ENCODE results near the gene VTCN1. TPM values are rescaled to one million over a fixed set of nuclear protein-coding genes. Genes with fewer than 3 reads are reported as not detected.

The VTCN1 gene
- total and polyA plus RNA-seq, 2 of the 8 experiments (the other 6 are each of a cell fraction or from before 2014, with no cell fraction given): 0.32 TPM; not detected in 1

GRCh38 chr1:117208580-117208979 lies 2.1 kb downstream of the VTCN1 start:
- H3K79me2 ChIP-seq (ENCODE audit: control insufficient read depth in 1 of 2, insufficient read depth in 2 of 2, low read length in 2 of 2): no peaks in the 10 kb centered on the region
- no peak overlapping the region for H2BK15ac ChIP-seq (ENCODE audit: low read length)
- no peak for DNase-seq (ENCODE audit: low read depth in 1 of 2, low spot score in 2 of 2)
- H3K56ac ChIP-seq (replicated peaks; ENCODE audit: insufficient read length, low read depth, low read length): no peak overlapping the region
- H4K20me1 ChIP-seq (replicated peaks in 1 of 2; ENCODE audit: control insufficient read depth in 1 of 2, insufficient read depth in 2 of 2, low read length in 2 of 2): no peaks in the 10 kb centered on the region
- H3K4me1 ChIP-seq (replicated peaks in 1 of 4; ENCODE audit: control insufficient read depth in 3 of 4, insufficient read depth in 4 of 4, low read length in 3 of 4): peaks cover 0 to 3% (median 1%) of the 10 kb centered on the region in 4 experiments; a peak in 3 of 7 replicates
- TF ChIP-seq SAP30 (IDR thresholded peaks at IDR 0.05; ENCODE audit: insufficient read depth, insufficient replicate concordance, low read length) (no peak), POU5F1 (IDR thresholded peaks at IDR 0.05; ENCODE audit: low read depth, low read length) (no peak), RXRA (IDR thresholded peaks at IDR 0.05; ENCODE audit: insufficient read depth, low read depth, low read length) (no peak)
- H3K4me2 ChIP-seq (ENCODE audit: insufficient read depth in 1 of 2, low read depth in 2 of 2, low read length in 2 of 2): no peak overlapping the region
- ChIA-PET CTCF (ENCODE audit: partially characterized antibody) (interaction anchor here (3.7 kb wide), 1 partner anchor 76 kb away, joined by 12 read pairs; no protein-coding TSS in a partner anchor), POLR2A (ENCODE audit: partially characterized antibody) (no interaction called here)
- H3K4me3 ChIP-seq (ENCODE audit: extremely low read depth in 1 of 4, insufficient read depth in 2 of 4, low read depth in 3 of 4, low read length in 4 of 4): no peak overlapping the region
- no peak overlapping the region for H3K14ac ChIP-seq (ENCODE audit: insufficient read length)
- H2BK5ac ChIP-seq (ENCODE audit: low read depth, low read length): no peak overlapping the region
- FAIRE-seq: no peak
- H3K27ac ChIP-seq (ENCODE audit: low read depth, low read length): no peak overlapping the region
- H3K36me3 ChIP-seq (ENCODE audit: control insufficient read depth in 2 of 4, insufficient read depth in 4 of 4, low read length in 3 of 4): no peaks in the 10 kb centered on the region
- H3K9ac ChIP-seq (replicated peaks in 1 of 4; ENCODE audit: extremely low read depth in 1 of 4, low read depth in 3 of 4, low read length in 3 of 4): no peak overlapping the region
- H4K8ac ChIP-seq (ENCODE audit: extremely low read depth, insufficient read depth, low read length): no peak overlapping the region
- WGBS, 2 experiments (ENCODE audit: extremely low coverage in 1 of 2, insufficient coverage in 1 of 2, insufficient read length in 1 of 2, insufficient replicate concordance in 2 of 2, low coverage in 1 of 2, low lambda C conversion rate in 2 of 2, missing lambda C conversion rate in 1 of 2): 88% methylated on average over 3 of the region's 3 CpGs; no CpG with 5 or more reads in 1 of the 2 experiments
- no peak overlapping the region for H2AFZ ChIP-seq (ENCODE audit: low read length)
- no peak overlapping the region for H4K5ac ChIP-seq (ENCODE audit: insufficient read length, low read depth, low read length)
- H3K23me2 ChIP-seq (ENCODE audit: low read depth, low read length): no peaks in the 10 kb centered on the region
- H3K18ac ChIP-seq (ENCODE audit: extremely low read depth, low read length): no peak overlapping the region
- no peaks in the 10 kb centered on the region for H3K27me3 ChIP-seq (replicated peaks in 1 of 4; ENCODE audit: control insufficient read depth in 3 of 4, extremely low read depth in 1 of 4, insufficient read depth in 3 of 4, low read length in 3 of 4)
- no peaks in the 10 kb centered on the region for H3K79me1 ChIP-seq (ENCODE audit: low read depth, low read length)
- no peaks in the 10 kb centered on the region for H3K9me3 ChIP-seq (ENCODE audit: insufficient read depth in 2 of 2, low read depth in 1 of 2, low read length in 1 of 2)
- no peak overlapping the region for H2BK120ac ChIP-seq (replicated peaks; ENCODE audit: low read depth, low read length)
- H3K23ac ChIP-seq (ENCODE audit: insufficient read length): no peak overlapping the region
- no peak overlapping the region for H4K91ac ChIP-seq (replicated peaks; ENCODE audit: insufficient read length, low read length)
- H2BK20ac ChIP-seq (ENCODE audit: low read length): no peak overlapping the region
- no peak overlapping the region for H2AK5ac ChIP-seq (ENCODE audit: low read depth, low read length)
- no peak overlapping the region for H2BK12ac ChIP-seq (ENCODE audit: low read depth, low read length)
- H3K4ac ChIP-seq (replicated peaks; ENCODE audit: insufficient read length, low read depth, low read length): no peak overlapping the region

Measured in H1 (cell line).